A673 (cell line): ENCODE data around the gene NGB.

Experiments
- EZH2 ChIP-seq: fragments of 200-600 bp; sonication (generic); IDR thresholded peaks from 2 replicates; pipeline ENCODE4 v1.6.1; 2017; ENCODE audit warnings: borderline replicate concordance, low read depth, mild to moderate bottlenecking, mixed read lengths, antibody characterized with exemption, low read length; ENCODE audit not compliant: poor library complexity, severe bottlenecking
- TF ChIP-seq, protein P1 (sequence below): fragments of 300-800, 200-600 bp; sonication (generic); conservative IDR thresholded peaks from 2 replicates; pipeline ENCODE4 v1.5.1; 2017; ENCODE audit warnings: low read depth, mild to moderate bottlenecking, antibody characterized with exemption, low read length, moderate library complexity, mixed read lengths

DNA sequence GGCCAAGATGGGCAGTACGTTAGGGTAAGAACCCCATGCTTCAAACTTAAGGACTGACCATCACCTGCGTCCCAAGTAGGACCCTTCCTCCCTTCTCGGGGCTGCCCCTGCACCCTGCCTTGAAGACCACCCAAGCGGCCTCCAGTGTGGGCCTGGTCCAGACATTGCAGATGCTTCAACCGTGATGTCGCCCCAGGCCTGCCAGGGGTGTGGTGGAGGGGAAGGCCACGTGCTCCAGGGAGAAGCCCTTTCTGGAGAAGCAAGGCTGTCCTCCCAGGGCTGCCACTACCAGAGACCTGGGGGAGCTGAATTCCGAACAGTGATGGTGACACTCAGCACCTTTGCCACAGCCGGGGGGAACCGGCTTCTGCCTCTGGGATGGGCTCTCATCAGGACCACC, 13.3 kb downstream of the NGB start:
- TF ChIP-seq, protein P1, sequence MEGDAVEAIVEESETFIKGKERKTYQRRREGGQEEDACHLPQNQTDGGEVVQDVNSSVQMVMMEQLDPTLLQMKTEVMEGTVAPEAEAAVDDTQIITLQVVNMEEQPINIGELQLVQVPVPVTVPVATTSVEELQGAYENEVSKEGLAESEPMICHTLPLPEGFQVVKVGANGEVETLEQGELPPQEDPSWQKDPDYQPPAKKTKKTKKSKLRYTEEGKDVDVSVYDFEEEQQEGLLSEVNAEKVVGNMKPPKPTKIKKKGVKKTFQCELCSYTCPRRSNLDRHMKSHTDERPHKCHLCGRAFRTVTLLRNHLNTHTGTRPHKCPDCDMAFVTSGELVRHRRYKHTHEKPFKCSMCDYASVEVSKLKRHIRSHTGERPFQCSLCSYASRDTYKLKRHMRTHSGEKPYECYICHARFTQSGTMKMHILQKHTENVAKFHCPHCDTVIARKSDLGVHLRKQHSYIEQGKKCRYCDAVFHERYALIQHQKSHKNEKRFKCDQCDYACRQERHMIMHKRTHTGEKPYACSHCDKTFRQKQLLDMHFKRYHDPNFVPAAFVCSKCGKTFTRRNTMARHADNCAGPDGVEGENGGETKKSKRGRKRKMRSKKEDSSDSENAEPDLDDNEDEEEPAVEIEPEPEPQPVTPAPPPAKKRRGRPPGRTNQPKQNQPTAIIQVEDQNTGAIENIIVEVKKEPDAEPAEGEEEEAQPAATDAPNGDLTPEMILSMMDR = no peak
- TF ChIP-seq EZH2 = no peak
